Left renal cortex interstitium (tissue), 4 donors: ENCODE measurements around the gene RIBC1. TPM values are rescaled to one million over a fixed set of nuclear protein-coding genes. Genes with fewer than 3 reads are reported as not detected.
"Not testable (repeated sequence)": the region's sequence is repeated elsewhere in the genome, so short reads cannot be mapped to it uniquely, and the experiment has no call there.

Experiments
- DNase-seq, 4 donors: peaks; one replicate each; pipeline ENCODE4 v3.0.0-alpha.2; 2013; ENCODE audit warnings: low read depth in 4 of 4, low spot score in 2 of 4, missing footprints in 1 of 4
- polyA plus RNA-seq, 4 donors: library from polyadenylated mRNA; unstranded; fragments of 120-200 nt; gene quantifications; one replicate each; pipeline ENCODE4 v1.2.1, GENCODE V29; 2013; ENCODE audit not compliant: insufficient read length in 4 of 4

Gene RIBC1
- 1 to 10 TPM; 3.4 to 5.6 (median 4.6) TPM for polyA plus RNA-seq

DNA sequence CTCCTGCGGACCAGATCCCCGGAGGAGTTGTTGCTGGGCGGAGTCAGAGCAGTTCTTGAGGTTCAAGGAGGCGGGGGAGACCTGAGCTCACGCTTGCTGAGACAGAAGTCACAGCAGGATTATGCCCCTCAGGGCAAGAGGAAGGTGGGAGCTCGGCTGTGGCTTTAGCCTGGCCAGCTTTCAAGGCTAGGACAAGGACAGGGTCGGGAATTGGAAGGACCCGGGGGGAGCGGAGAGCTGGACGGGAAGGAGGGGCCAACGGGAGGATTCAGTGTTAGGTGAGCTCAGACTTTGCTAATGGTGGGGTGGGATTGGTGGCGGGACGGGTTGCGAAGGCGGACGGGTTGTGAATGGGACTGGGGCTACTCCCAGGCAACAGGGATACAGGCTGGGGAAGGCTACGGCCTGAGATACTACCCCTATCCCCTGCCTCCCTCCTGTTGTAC, at the start of gene RIBC1:
Gene RIBC1 (plus strand): TSS at position 13 of the 446 bp plus-strand sequence. CDS start 3,404 bp downstream, outside the sequence.
- no peak for DNase-seq

DNA sequence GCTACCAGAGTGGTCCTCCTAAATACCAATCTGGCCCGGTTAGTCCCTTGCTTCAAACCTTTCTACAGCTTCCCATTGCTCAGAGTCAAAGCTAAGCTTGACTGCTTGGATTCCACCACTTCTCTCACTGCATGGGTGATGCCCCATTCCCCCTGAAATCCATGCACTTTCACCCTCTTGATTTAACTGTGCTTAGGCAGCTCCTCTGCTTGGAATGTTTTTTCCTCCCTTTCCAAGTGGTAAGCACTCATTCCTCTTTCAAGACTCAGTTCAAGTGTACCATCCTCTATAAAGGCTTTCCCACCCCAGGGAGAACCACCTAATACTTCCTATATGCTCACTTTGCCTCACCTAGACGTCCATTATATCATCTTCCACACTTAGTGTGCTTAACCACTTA, 49.4 kb upstream of the RIBC1 start:
- no peak for DNase-seq

DNA sequence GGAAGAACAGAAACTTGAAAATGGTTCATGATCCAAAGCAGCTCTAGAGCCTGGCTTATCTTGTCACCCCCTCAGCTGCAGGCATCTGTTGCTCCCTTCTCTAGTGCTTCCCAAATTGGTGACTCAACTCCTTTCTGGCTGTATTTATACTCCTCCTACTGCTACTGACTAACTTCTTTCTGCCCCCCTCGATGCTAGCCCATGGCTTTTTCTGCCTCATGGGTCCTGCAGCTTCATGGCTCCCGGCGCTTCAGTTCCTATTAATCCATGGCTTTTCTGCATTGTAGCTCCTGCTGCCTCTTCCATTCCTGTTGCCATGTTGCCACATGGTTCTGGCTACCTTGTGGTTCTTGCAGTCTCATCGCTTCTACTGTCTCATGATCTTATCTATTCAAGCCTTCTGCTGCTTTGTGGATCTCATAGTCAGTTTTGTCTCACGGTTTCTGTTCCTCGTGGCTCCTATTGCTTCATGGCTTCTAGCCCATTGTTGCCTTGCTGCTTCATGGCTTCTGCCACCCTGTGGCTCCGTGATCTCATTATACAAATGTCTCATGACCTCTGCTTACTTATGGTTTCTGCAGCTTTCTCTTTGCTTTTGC, 48.4 kb upstream of the RIBC1 start:
- no peak for DNase-seq

DNA sequence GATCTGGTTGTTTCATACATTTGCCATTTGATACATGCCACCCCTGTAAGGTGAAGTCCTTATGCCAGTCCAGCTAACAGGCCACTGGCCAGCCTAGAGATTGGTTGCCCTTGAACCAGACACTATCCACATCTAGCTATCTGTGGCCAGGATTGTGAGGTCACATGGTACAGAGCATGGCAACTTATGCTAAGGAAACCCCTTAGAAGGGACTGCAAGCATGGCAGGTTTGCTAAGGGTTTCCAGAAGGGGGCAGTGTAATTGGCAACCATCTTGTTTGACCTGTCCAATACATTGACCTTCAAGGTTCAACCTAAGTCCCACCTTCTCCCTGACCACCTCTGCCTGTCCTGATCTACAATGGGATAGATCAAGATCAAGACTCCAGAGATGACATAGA, 47.8 kb upstream of the RIBC1 start:
- no peak for DNase-seq

DNA sequence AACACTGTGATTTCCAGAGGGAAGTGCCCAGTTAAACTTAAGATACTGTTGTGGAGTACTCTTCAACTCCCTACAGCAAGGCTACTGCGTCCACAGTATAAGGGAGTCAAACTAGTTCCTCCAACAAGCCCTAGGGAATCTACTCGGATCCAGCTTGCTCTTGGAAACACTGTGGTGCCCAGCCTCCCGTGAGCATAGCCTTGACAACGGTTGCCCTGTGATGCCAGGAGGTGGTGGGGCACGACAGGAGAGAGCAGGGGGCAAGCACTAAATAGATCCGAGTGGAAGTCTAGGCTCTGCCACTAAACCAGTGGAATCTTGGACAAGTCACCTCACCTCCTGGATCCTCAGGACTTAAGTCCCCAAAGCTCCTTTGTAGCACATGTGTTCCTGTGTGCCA, 45.8 kb upstream of the RIBC1 start:
- no peak for DNase-seq

DNA sequence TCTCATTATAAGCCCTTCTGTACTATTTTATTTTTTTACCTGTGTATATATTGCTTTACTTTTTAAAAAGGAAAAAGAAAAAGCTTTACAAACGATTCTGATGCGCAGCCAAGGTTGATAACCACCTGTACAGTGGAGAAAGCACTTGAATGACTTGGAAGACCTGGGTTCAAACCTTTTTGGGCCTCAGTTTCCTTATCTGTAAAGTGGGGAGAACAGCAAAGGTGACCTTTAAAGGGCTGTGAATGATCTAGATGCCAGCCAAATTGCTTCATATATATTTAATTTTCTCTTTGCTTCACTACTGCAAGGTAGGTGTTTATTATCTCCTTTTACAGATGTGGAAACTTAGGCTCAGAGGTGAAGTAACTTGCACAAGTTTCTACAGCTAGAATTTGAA, 45.2 kb upstream of the RIBC1 start:
- no peak for DNase-seq

GRCh38 chrX:53379008-53379710, 43.5 kb upstream of the RIBC1 start:
- DNase-seq: no peak

DNA sequence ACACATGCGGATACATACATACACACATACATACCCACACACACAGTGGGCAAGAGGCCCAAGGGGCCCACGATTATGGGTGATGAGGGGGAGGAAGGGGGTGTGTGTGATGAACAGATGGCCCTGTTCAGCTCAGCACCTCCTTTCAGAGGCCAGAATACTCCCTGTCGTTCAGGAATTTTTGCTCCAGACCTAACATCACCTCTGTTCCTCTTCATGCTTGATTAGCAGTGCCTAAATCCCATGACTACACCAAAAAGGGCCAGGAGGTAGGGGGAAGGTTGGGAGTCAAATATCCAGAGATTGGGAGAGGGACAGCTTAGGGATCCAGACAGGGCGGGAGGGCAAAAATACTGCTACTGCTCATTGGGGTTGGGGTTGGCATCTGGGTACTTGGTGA, 42.9 kb upstream of the RIBC1 start:
- DNase-seq: no peak

GRCh38 chrX:53383376-53384076, 39.1 kb upstream of the RIBC1 start:
- no peak for DNase-seq

DNA sequence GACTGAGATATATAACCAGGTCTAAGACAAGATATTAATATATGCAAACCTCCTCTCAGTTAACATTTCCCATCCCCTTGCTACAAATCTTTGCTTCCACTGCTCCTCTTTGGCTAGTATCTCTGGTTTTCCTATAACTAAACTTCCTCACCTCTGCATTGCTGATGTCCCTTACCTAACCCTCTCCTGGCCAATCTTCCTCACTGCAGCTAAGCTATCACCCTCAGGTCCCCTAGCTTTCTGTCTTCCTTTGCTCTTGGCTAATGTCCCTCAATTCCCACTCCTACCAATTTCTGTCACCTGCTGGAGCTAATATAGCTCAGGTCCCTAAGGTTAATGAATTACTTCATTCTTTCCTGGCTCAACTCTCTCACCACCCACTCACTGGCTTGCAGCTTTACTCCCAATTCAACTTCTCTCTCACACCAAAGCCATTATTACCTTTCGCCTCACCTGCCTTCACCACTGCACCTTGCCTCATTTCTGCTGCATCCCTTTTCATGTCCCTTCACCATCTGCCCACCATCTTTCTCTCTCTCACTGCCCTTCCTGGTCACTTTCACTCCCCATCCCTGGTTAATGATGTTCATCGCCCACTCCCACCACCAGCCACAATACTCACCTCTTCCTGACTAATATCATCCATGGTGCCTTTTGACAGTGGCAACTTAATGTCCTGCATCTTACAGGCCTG, 26.9 kb upstream of the RIBC1 start:
- no peak for DNase-seq

GRCh38 chrX:53398216-53398615, 24.5 kb upstream of the RIBC1 start:
- no peak for DNase-seq

DNA sequence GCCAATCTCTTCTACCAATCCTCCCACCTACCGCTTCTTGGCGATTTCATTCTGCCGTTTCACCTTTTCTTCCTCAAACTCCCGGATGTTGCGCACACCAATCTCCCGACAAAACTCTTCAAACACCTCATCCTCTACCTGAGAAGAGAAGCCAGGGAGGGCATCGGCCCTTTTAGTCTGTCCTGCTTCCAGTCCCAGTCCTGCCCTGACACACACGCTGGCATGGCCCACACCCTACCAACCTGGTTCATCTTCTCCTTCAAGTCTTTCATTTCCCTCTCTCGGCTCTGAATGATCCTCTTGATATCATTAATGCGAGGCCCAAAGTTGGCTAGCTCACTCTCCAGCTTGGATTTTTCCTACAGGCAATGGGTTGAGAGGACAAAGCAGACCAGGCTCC, 19.1 kb upstream of the RIBC1 start:
- DNase-seq: no peak

DNA sequence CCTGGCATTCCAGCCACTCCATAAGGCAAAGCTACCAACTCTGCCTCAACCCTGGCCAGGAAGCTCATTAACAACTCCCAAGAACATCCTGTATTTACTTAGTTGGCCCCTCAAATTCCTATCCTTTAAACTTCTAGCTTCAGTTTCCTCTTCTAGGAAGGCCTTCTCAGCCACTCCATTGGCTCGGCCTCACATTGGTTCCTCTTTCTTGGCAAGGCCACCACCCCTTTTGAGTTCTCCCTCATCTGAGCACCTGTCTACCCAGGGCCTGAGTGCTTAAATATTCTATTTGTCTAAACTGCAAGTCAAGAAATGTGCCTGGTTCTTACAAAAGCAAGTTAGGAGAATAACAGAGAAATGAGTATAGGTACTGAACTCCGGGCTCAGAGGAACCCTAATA, 10.2 kb upstream of the RIBC1 start:
- no peak for DNase-seq

- not testable (repeated sequence) for DNase-seq
These were observed 2.3 kb upstream of the RIBC1 start for GRCh38 chrX:53420351-53420750.

- no peak for DNase-seq
These were observed 1.5 kb upstream of the RIBC1 start for GRCh38 chrX:53421125-53421524.

GRCh38 chrX:53421772-53422085, 944 bp upstream of the RIBC1 start:
- DNase-seq: peak in 1 of 4 donors; percentile 34

DNA sequence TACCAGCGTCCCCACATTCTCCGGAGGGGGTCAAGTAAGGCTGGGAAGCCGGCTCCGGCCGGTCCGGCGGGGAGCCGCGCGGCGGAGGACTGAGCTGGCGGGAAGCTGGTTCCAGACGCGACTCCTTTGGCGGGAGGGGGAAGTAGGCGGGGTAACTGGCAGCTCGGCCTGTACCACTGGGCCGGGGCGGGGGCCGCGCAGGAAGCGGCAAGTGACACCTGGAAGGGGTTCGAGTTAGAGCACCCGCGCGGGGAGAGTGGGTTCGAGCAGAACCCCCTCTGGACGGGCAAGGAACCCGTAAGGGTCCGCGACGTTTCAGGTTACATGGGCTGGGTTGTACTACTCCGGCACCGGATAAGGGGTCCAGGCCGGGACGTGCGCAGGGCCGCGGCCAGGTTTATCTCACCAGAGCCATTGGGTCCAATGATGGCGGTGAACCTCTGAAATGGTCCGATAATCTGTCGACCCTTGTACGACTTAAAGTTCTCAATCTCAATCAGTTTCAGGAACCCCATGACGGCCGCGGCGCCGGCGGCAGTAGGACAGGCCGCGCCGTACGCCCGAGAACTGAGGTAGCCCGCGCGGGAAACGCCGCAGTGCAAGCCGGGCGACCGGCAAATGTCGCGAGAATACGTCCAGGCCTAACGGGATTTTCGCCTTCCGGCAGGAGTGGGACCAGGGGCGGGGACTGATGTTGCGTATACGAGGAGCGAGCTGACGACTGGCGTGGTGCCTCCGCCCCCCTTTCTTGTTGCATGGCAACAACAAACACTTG, 400 bp upstream of the RIBC1 start, which contains the start of gene SMC1A:
Gene SMC1A (minus strand): TSS at position 569 of the 775 bp plus-strand sequence. CDS start 54 bp downstream, at position 515.
- DNase-seq: peak; percentile 82 to 93 (median 84)

GRCh38 chrX:53429755-53430154, 7.1 kb downstream of the RIBC1 start:
- DNase-seq: no peak

DNA sequence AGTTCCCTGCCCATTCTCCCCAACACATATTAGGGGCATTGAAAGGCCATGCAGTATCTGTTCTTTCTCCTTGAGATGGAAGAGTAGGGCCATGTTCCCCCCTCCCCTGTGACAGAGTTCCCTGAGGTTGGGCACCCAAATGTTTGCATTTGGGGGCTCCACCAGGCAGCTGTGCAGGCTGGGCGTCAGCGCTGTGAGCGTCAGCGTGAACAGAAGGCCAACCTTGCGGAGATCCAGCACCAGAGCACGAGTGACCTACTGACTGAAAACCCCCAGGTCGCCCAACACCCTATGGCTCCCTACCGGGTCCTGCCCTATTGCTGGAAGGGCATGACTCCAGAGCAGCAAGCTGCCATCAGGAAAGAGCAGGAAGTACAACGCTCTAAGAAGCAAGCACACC, 7.6 kb downstream of the RIBC1 start:
- DNase-seq: no peak
